Measurements from ENCODE around the gene DNAAF5. TPM values are rescaled to one million over a fixed set of nuclear protein-coding genes. Genes with fewer than 3 reads are reported as not detected.

DNAAF5 gene
- total and polyA plus RNA-seq, 2 of the 13 experiments (the other 11 are each of a cell fraction or from before 2014, with no cell fraction given), result 11.9 to 21.5 TPM

DNA sequence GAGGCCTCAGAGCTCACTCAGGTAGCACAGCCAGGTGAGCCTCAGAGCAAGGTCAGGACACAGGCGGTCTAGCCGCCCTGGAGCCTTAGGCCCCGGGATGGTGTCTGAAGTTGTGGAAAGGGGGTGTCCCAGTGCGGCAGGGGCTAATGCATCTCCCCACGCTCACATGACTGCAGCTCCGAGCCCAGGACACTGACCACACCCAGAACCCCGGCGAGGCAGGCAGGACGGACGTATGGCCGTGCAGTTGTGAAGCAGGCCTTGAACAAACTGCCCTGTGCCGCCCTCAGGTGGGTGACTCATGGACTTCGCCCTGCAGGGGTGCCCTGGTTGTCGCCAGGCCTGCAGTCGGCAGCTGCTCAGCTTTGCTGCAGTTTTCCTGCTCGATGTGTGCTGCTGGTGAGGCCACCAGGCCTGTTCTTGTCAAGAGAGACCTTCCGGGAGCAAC, 5.6 kb downstream of the DNAAF5 start (continued):
- no peak; the same call in 1 of the 2 replicates for TF ChIP-seq SOX5 (CRISPR knock-in tag; IDR thresholded peaks at IDR 0.05; ENCODE audit: borderline replicate concordance)
- no peak for TF ChIP-seq CCAR2 (optimal IDR thresholded peaks at IDR 0.05; ENCODE audit: low read depth, low read length)
- no peak; the same call in 1 of the 2 replicates for TF ChIP-seq ZNF225 (CRISPR knock-in tag; IDR thresholded peaks at IDR 0.05)
- no peak for TF ChIP-seq NR2F6 (IDR thresholded peaks at IDR 0.05)
- TF ChIP-seq NR2F6 (CRISPR knock-in tag; IDR thresholded peaks at IDR 0.05), result peak; percentile 82
- TF ChIP-seq CBFB (CRISPR knock-in tag; IDR thresholded peaks at IDR 0.05), result 0 out of 2 replicates have a peak, but pooled peaks have one; percentile 62
- peak; percentile 82; the same call in 1 of the 2 replicates for TF ChIP-seq MYC (CRISPR knock-in tag; IDR thresholded peaks at IDR 0.05; ENCODE audit: borderline replicate concordance)
- TF ChIP-seq GABPB1 (CRISPR knock-in tag; IDR thresholded peaks at IDR 0.05), result peak; percentile 63; the same call in 1 of the 2 replicates
- TF ChIP-seq, protein P1, sequence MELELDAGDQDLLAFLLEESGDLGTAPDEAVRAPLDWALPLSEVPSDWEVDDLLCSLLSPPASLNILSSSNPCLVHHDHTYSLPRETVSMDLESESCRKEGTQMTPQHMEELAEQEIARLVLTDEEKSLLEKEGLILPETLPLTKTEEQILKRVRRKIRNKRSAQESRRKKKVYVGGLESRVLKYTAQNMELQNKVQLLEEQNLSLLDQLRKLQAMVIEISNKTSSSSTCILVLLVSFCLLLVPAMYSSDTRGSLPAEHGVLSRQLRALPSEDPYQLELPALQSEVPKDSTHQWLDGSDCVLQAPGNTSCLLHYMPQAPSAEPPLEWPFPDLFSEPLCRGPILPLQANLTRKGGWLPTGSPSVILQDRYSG (CRISPR knock-in tag; IDR thresholded peaks at IDR 0.05), result no peak
- TF ChIP-seq ZNF264 (CRISPR knock-in tag; IDR thresholded peaks at IDR 0.05), result peak; percentile 88; the same call in 1 of the 2 replicates
- TF ChIP-seq ZNF280D (CRISPR knock-in tag; IDR thresholded peaks at IDR 0.05), result 0 out of 2 replicates have a peak, but pooled peaks have one; percentile 20
- TF ChIP-seq DPF2 (CRISPR knock-in tag; IDR thresholded peaks at IDR 0.05; ENCODE audit: borderline replicate concordance, low read depth), result 0 out of 2 replicates have a peak, but pooled peaks have one; percentile 22
- no peak for TF ChIP-seq RFXANK (CRISPR knock-in tag; IDR thresholded peaks at IDR 0.05)
- no peak for TF ChIP-seq HDAC6 (IDR thresholded peaks at IDR 0.05; ENCODE audit: low read depth, low read length)
- no peak for TF ChIP-seq ZNF703 (CRISPR knock-in tag; IDR thresholded peaks at IDR 0.05; ENCODE audit: borderline replicate concordance)
- 0 out of 2 replicates have a peak, but pooled peaks have one; percentile 65 for TF ChIP-seq ZBTB34 (CRISPR knock-in tag; IDR thresholded peaks at IDR 0.05)
- TF ChIP-seq HNF1A (IDR thresholded peaks at IDR 0.05; ENCODE audit: low read depth), result no peak
- TF ChIP-seq HNF1A (CRISPR knock-in tag; IDR thresholded peaks at IDR 0.05; ENCODE audit: borderline replicate concordance), result no peak; the same call in 1 of the 2 replicates
- TF ChIP-seq ZNF768 (CRISPR knock-in tag; IDR thresholded peaks at IDR 0.05), result peak; percentile 73; the same call in 1 of the 2 replicates

All from HepG2 (cell line).